Colonic mucosa (tissue), 4 donors: ENCODE results near the gene RNF186. TPM values are rescaled to one million over a fixed set of nuclear protein-coding genes. Genes with fewer than 3 reads are reported as not detected.

Source experiments
- DNase-seq: peaks from one replicate; pipeline ENCODE4 v3.0.0-alpha.2; 2020
- H3K27ac ChIP-seq: fragments of 200-600 bp; one replicate; pipeline ENCODE4 v1.8.0; 2021
- H3K27me3 ChIP-seq: fragments of 200-600 bp; one replicate; pipeline ENCODE4 v1.8.0; 2021
- H3K36me3 ChIP-seq: fragments of 200-600 bp; one replicate; pipeline ENCODE4 v1.8.0; 2021
- H3K4me1 ChIP-seq: fragments of 200-600 bp; one replicate; pipeline ENCODE4 v1.8.0; 2021; ENCODE audit warnings: mild to moderate bottlenecking
- H3K4me3 ChIP-seq: fragments of 200-600 bp; one replicate; pipeline ENCODE4 v1.8.0; 2021
- H3K9ac ChIP-seq, 2 donors: one replicate each; pipeline ENCODE4 v1.7.0; 2013; ENCODE audit warnings: control low read depth in 2 of 2, low read depth in 2 of 2, low read length in 2 of 2
- H3K9me3 ChIP-seq: fragments of 200-600 bp; one replicate; pipeline ENCODE4 v1.8.0; 2021
- CTCF ChIP-seq: fragments of 200-600 bp; IDR thresholded peaks from one replicate; pipeline ENCODE4 v1.8.0; 2022; ENCODE audit warnings: antibody characterized with exemption, mild to moderate bottlenecking
- intact Hi-C: fragments of 100-400 bp; cut with DNase I; formaldehyde crosslinking; loops from one replicate; pipeline ENCODE4 v1.14.1; 2022
- total RNA-seq, 2 donors: library from RNA; stranded (reverse); fragmentation: NEBNext Ultra II Directional in 1 of 2; extraction: Animal tissue kit (Norgen Biotek cat#: 25700) in 1 of 2; gene quantifications; one replicate each; pipeline ENCODE4 v1.2.1, GENCODE V29; 2021
- donor health status: healthy.
- donor health status: DM: no; HTN: no; CAD: no.
- donor health status: DM: no; HTN: no; CAD: no.

RNF186 gene
- total RNA-seq, 2 donors from 2014 or later, result 43.0 to 71.4 TPM

- intact Hi-C loops, result no loop called here
- H3K4me3 ChIP-seq, result no peak overlapping the region
- H3K36me3 ChIP-seq, result no peaks in the 10 kb centered on the region
- H3K4me1 ChIP-seq, result no peaks in the 10 kb centered on the region
- peak overlapping the region; percentile 78 for H3K27ac ChIP-seq
- peak overlapping the region in 1 of 2 donors; percentile 62 for H3K9ac ChIP-seq
- H3K27me3 ChIP-seq, result no peaks in the 10 kb centered on the region
- DNase-seq, result peak; percentile 47
- no peaks in the 10 kb centered on the region for H3K9me3 ChIP-seq
- TF ChIP-seq CTCF, result no peak
Measured at GRCh38 chr1:19846338-19846737, 31.3 kb upstream of the RNF186 start.

- TF ChIP-seq CTCF, result no peak
- no peak for DNase-seq
- intact Hi-C loops, result no loop called here
- no peaks in the 10 kb centered on the region for H3K27me3 ChIP-seq
- H3K9me3 ChIP-seq, result no peaks in the 10 kb centered on the region
- H3K36me3 ChIP-seq, result no peaks in the 10 kb centered on the region
- no peaks in the 10 kb centered on the region for H3K4me1 ChIP-seq
- no peak overlapping the region for H3K27ac ChIP-seq
- H3K9ac ChIP-seq, result no peak overlapping the region
- no peak overlapping the region for H3K4me3 ChIP-seq
Measured at GRCh38 chr1:19845555-19845954, 30.5 kb upstream of the RNF186 start.

DNA sequence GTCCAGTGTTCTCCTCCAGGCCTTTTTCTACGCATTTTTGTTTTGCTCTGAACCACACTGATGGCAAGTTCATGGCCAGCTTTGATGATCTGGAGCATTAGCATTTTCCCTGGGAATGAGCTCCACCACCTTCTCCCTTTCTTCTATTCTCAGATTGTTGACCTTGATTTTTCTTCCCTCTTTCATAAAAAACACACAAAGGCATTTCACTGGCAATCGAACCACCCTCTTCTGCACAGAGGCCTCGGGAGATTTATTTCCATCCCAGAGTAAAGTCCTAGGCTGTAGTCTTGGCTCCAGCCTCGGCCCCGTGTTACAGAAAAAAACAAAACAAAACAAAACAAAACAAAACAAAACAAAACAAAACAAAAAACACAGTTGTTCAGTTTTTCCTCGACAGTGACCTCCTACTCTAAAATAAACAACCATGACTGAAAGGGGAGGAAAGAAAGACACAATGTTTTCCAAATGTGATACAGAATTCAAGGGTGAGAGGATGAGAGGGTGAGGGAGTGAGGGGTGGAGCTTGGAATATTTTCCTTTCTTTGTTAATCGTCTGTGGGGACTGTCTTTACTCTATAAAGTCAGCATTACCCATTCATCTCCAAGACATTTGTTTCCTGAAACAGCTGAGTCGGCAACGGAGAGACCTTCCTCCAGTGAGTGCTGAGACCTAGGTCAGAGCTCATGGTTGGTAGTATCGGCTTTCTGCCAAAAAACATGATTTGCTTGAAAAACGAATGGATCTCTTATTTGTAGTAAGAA lies 29.8 kb upstream of the RNF186 start:
- intact Hi-C loops, result no loop called here
- no peak overlapping the region for H3K9ac ChIP-seq
- H3K27me3 ChIP-seq, result no peaks in the 10 kb centered on the region
- no peak overlapping the region for H3K27ac ChIP-seq
- no peak for DNase-seq
- no peaks in the 10 kb centered on the region for H3K4me1 ChIP-seq
- no peaks in the 10 kb centered on the region for H3K36me3 ChIP-seq
- no peak overlapping the region for H3K4me3 ChIP-seq
- no peaks in the 10 kb centered on the region for H3K9me3 ChIP-seq
- no peak for TF ChIP-seq CTCF

DNA sequence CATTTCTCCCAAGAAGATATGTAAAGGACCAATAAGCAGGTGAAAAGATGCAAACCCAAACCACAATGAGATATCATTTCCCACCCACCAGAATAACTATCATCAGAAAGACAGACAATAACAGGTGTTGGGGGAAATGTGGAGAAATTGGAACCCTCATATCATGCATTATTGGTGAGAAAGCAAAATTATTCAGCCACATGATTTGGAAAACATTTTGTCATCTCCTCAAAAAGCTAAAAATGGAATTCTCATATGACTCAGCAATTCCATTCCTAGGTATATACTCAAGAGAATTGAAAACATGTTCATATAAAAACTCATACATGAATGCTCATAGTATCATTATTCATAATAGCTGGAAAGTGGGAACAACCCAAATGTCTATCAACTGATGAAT lies 25.1 kb upstream of the RNF186 start:
- no peaks in the 10 kb centered on the region for H3K9me3 ChIP-seq
- TF ChIP-seq CTCF, result no peak
- intact Hi-C loops, result no loop called here

DNA sequence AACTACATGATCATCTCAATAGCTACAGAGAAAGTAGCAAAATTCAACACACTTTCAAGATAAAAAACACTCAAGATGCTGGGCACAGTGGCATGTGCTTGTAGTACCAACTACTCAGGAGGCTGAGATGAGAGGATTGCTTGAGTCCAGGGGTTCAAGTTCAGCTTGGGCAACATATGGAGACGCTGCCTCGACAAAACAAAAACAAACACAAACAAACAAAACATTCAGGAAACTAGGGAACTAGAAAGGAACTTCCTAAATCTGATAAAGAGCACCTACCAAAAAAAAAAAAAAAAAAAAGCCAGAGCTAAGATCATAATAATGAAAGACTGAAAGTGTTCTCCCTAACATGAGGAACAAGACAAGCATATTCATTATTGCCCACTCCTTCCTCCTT lies 22.8 kb upstream of the RNF186 start:
- TF ChIP-seq CTCF, result no peak

More for the DNA sequence above, 25.1 kb upstream of the RNF186 start:
- DNase-seq, result no peak
- H3K4me1 ChIP-seq, result no peaks in the 10 kb centered on the region
- H3K9ac ChIP-seq, result no peak overlapping the region
- no peak overlapping the region for H3K4me3 ChIP-seq
- no peaks in the 10 kb centered on the region for H3K27me3 ChIP-seq
- H3K36me3 ChIP-seq, result no peaks in the 10 kb centered on the region
- no peak overlapping the region for H3K27ac ChIP-seq

More for the DNA sequence above, 22.8 kb upstream of the RNF186 start:
- no peak overlapping the region for H3K4me3 ChIP-seq
- intact Hi-C loops, result no loop called here
- H3K27me3 ChIP-seq, result no peaks in the 10 kb centered on the region
- no peaks in the 10 kb centered on the region for H3K36me3 ChIP-seq
- no peak for DNase-seq
- H3K9me3 ChIP-seq, result no peaks in the 10 kb centered on the region
- H3K4me1 ChIP-seq, result no peaks in the 10 kb centered on the region
- no peak overlapping the region for H3K27ac ChIP-seq
- no peak overlapping the region for H3K9ac ChIP-seq
